HepG2 (cell line): Measurements from ENCODE around the gene PPP1R12B. TPM values are rescaled to one million over a fixed set of nuclear protein-coding genes. Genes with fewer than 3 reads are reported as not detected.
"Not testable (repeated sequence)": the region's sequence is repeated elsewhere in the genome, so short reads cannot be mapped to it uniquely, and the experiment has no call there.

Experiments used
- ATAC-seq: fragments of 200-7000 bp; cut with Tn5 transposase; 3 replicates; pipeline ENCODE4 v1.9.1; 2020; ENCODE audit warnings: mild to moderate bottlenecking, moderate library complexity
- BruUV-seq: library from RNA; stranded (reverse); fragments of 400-500 nt; replicated peaks from 2 replicates; lab custom pipeline; 2021; lab: Mats Ljungman, UMichigan
- CTCF ChIA-PET: fragments of 300-600 bp; formaldehyde crosslinking; extraction: SDS; loops from one replicate; lab custom pipeline; 2021; ENCODE audit warnings: low total read pairs, inconsistent platforms, low intra/inter-chr PET ratio; lab: Yijun Ruan, JAX
- POLR2A ChIA-PET: fragments of 350-600 bp; sonication (Branson Sonifier 250); formaldehyde crosslinking; loops from one replicate; lab custom pipeline; 2020; ENCODE audit warnings: antibody characterized with exemption, inconsistent platforms; lab: Yijun Ruan, JAX
- DNase-seq: peaks from one replicate; pipeline ENCODE4 v3.0.0-alpha.2; 2015; ENCODE audit warnings: low spot score
- FAIRE-seq: peaks from 3 replicates; lab custom pipeline; 2011; peaks lifted over from hg19 to GRCh38; lab: Jason Lieb, UNC
- H2AFZ ChIP-seq: one replicate; pipeline ENCODE4 v1.6.1; 2011; ENCODE audit warnings: low read length, inconsistent platforms
- H3K27ac ChIP-seq: fragments of 300-600 bp; 3 replicates; pipeline ENCODE4 v1.8.0; 2011; ENCODE audit warnings: mixed run types, mild to moderate bottlenecking, mixed read lengths, low read length, inconsistent platforms; ENCODE audit not compliant: insufficient read depth; ENCODE audit errors: extremely low read length
- H3K27me3 ChIP-seq, 2 experiments: fragments of 200-600 bp in 1 of 2; 2 replicates in 1 of 2; 3 replicates in 1 of 2; pipeline versions ENCODE4 v1.6.0 to v1.8.0; 2011; ENCODE audit warnings: low read length in 2 of 2, mild to moderate bottlenecking in 2 of 2, moderate library complexity in 2 of 2, inconsistent platforms in 1 of 2; ENCODE audit not compliant: insufficient read depth in 2 of 2, control insufficient read depth in 1 of 2
- H3K36me3 ChIP-seq, 2 experiments: fragments of 200-600 bp in 1 of 2; replicated peaks in 1 of 2; 2 replicates in 1 of 2; 3 replicates in 1 of 2; pipeline versions ENCODE4 v1.5.1 to v1.8.0; 2011; ENCODE audit warnings: low read length in 2 of 2, inconsistent platforms in 1 of 2; ENCODE audit not compliant: insufficient read depth in 2 of 2, control insufficient read depth in 1 of 2
- H3K4me1 ChIP-seq: 2 replicates; pipeline ENCODE4 v1.5.1; 2012; ENCODE audit warnings: low read length, inconsistent platforms; ENCODE audit not compliant: insufficient read depth
- H3K4me2 ChIP-seq: 2 replicates; pipeline ENCODE4 v1.6.0; 2011; ENCODE audit warnings: low read depth, low read length, inconsistent platforms
- H3K4me3 ChIP-seq, 3 experiments: fragments of 200-600 bp in 1 of 3; sonication (generic), shearing (Covaris generic) in 1 of 3; replicated peaks in 1 of 3; 2 replicates each; pipeline ENCODE4 v1.5.1; 2011 to 2016; ENCODE audit warnings: low read length in 3 of 3, inconsistent platforms in 2 of 3, low read depth in 2 of 3, mild to moderate bottlenecking in 2 of 3, control low read depth in 1 of 3, mixed read lengths in 1 of 3; ENCODE audit not compliant: insufficient read depth in 1 of 3
- H3K79me2 ChIP-seq: one replicate; pipeline ENCODE4 v1.6.1; 2011; ENCODE audit warnings: low read length, inconsistent platforms; ENCODE audit not compliant: insufficient read depth
- H3K9ac ChIP-seq: 2 replicates; pipeline ENCODE4 v1.6.0; 2011; ENCODE audit warnings: mild to moderate bottlenecking, low read depth, low read length, inconsistent platforms; ENCODE audit not compliant: insufficient read depth
- H3K9me3 ChIP-seq: 2 replicates; pipeline ENCODE4 v1.5.1; 2012; ENCODE audit warnings: mild to moderate bottlenecking, low read length
- H4K20me1 ChIP-seq: 2 replicates; pipeline ENCODE4 v1.6.0; 2011; ENCODE audit warnings: inconsistent platforms, mild to moderate bottlenecking, low read length, moderate library complexity; ENCODE audit not compliant: insufficient read depth
- ELF1 ChIP-seq: sonication (generic); formaldehyde crosslinking; IDR thresholded peaks from 2 replicates; pipeline ENCODE4 v1.4.0; 2020; ENCODE audit warnings: missing genetic modification reagents
- MEIS2 ChIP-seq: sonication (generic); formaldehyde crosslinking; IDR thresholded peaks from 2 replicates; pipeline ENCODE4 v1.9.0; 2021; ENCODE audit warnings: mild to moderate bottlenecking, missing genetic modification reagents
- ZNF230 ChIP-seq: sonication (generic); formaldehyde crosslinking; IDR thresholded peaks from 2 replicates; pipeline ENCODE4 v1.4.0; 2020; ENCODE audit warnings: mild to moderate bottlenecking, missing genetic modification reagents
- WGBS: methylation state at CpG from one replicate; pipeline ENCODE4 v1.1.6; 2017; ENCODE audit warnings: low lambda C conversion rate; 5-methylcytosine and 5-hydroxymethylcytosine counted together
- in situ Hi-C: cut with HindIII; loops from 2 replicates; pipeline ENCODE4 v1.10.0; 2017; ENCODE audit warnings: low pct_unique_long_range_greater_than_20kb; ENCODE audit not compliant: extremely low pct_ligation_motif_present
- intact Hi-C: fragments of 100-400 bp; cut with micrococcal nuclease; formaldehyde crosslinking; loops from one replicate; pipeline ENCODE4 v1.10.0; 2022; ENCODE audit not compliant: unreplicated experiment
- polyA plus RNA-seq, 8 experiments: library from polyadenylated mRNA; depleted of rRNA in 3 of 8; stranded (reverse) in 7 of 8; unstranded in 1 of 8; fragments of >200 nt; fragmentation: Illumina TruSeq in 4 of 8; extraction: Trizol in 4 of 8; gene quantifications; 2 replicates each; pipeline versions ENCODE4 v1.2.1 to v1.2.3, GENCODE V29; 2011 to 2016; ENCODE audit warnings: low read depth in 4 of 8, missing spikeins in 1 of 8, mixed read lengths in 1 of 8; ENCODE audit not compliant: insufficient read depth in 1 of 8
- total RNA-seq, 5 experiments: library from RNA; depleted of rRNA; stranded (reverse); fragments of >200 nt; fragmentation: Illumina TruSeq; extraction: Trizol; gene quantifications; 2 replicates each; pipeline ENCODE4 v1.2.3, GENCODE V29; 2016; ENCODE audit warnings: low read depth in 1 of 5

The PPP1R12B gene
- total and polyA plus RNA-seq, 2 of the 13 experiments (the other 11 are each of a cell fraction or from before 2014, with no cell fraction given): 12.0 to 13.6 TPM

DNA sequence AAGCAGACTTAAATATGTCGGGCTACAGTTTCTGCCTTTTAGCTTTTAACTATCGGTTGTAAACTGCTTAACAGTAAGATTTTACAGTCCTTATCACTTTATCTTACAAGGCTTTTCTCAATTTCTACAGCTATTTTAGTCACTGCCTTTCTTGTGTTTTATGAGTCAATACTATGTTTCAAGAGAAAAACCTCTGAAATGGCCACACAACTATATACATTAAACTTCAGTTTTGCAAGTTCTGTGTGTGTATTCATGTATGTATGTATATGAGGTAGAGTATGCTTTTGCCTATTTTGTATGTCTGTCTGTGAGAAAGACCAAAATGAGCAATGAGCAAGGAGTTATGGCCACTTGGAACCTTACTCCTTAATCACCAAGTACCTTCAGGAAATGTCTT is 191.9 kb downstream of the PPP1R12B start (continued):
- TF ChIP-seq MEIS2 (no peak), ELF1 (no peak), ZNF230 (CRISPR knock-in tag) (no peak)

DNA sequence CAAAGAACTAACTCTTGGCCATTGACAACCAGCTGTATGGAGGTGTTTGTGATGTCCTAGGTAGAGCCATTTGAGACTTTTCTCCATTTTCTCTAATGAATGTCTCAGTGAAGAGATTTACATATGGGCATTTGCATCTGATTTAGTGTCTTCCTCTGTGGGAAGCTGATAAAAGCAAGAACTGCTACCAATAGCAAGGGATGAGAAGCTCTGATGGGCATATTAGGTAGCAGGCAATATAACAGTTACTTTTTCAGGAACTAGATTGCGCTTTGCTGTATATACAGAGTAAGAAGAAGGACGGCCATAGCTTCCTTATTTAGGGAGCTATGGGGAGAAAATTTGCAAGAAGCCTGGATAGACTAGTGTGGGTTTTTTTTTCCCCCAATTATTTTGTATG is 192.4 kb downstream of the PPP1R12B start:
- BruUV-seq, H3K4me3 ChIP-seq, H3K4me2 ChIP-seq, POLR2A ChIA-PET, H2AFZ ChIP-seq, FAIRE-seq, intact Hi-C loops, H3K27ac ChIP-seq, CTCF ChIA-PET, ATAC-seq, H3K36me3 ChIP-seq, H3K9me3 ChIP-seq, in situ Hi-C loops, DNase-seq, H3K9ac ChIP-seq, H3K27me3 ChIP-seq, H3K79me2 ChIP-seq, H4K20me1 ChIP-seq: not testable (repeated sequence)
- WGBS: 86% methylated on average over 2 of the region's 2 CpGs
- peaks cover 17% of the 10 kb centered on the region for H3K4me1 ChIP-seq

DNA sequence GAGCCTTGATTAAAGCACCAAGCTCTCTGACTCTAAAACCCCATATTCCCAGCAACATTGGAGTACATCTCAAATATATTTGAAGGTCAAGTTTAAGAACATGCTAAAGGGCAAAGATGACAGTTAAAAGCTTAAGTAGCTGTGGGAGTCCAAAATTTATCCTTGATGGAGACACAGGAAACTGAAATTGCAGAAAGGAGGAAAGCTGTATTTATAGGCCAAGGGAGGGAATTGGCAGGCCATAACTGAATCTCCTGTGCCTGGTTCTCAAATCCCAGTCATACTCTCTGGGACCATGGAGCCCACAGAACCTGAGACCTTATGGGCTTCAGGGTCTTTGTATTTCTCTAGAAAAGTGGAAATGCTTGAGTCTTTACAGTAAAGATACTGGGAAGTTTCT is 193.9 kb downstream of the PPP1R12B start:
- BruUV-seq, POLR2A ChIA-PET, DNase-seq: not testable (repeated sequence)

DNA sequence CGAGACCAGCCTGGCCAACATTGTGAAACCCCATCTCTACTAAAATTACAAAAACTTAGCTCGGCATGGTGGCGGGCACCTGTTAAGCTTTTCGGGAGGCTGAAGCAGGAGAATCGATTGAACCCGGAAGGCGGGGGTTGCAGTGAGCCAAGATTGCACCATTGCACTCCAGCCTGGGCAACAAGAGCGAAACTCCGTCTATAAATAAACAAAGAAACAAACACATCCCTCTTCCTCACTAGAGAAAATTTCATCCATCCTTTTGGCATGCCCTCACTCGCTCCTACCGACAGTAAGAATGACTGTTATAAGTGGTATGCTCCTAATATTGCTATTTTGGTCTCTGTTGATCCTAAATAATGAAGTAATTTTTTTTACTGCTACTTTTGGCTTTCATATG is 195.0 kb downstream of the PPP1R12B start:
- 96% methylated on average over 11 of the region's 11 CpGs for WGBS
- not testable (repeated sequence) for DNase-seq

More for the DNA sequence above, 193.9 kb downstream of the PPP1R12B start:
- H3K4me3 ChIP-seq, FAIRE-seq, ATAC-seq, H3K36me3 ChIP-seq, intact Hi-C loops, H4K20me1 ChIP-seq, H2AFZ ChIP-seq, in situ Hi-C loops, H3K27me3 ChIP-seq, H3K4me2 ChIP-seq, H3K27ac ChIP-seq, H3K79me2 ChIP-seq, CTCF ChIA-PET, H3K9me3 ChIP-seq, H3K9ac ChIP-seq: not testable (repeated sequence)
- peaks cover 31% of the 10 kb centered on the region for H3K4me1 ChIP-seq

DNA sequence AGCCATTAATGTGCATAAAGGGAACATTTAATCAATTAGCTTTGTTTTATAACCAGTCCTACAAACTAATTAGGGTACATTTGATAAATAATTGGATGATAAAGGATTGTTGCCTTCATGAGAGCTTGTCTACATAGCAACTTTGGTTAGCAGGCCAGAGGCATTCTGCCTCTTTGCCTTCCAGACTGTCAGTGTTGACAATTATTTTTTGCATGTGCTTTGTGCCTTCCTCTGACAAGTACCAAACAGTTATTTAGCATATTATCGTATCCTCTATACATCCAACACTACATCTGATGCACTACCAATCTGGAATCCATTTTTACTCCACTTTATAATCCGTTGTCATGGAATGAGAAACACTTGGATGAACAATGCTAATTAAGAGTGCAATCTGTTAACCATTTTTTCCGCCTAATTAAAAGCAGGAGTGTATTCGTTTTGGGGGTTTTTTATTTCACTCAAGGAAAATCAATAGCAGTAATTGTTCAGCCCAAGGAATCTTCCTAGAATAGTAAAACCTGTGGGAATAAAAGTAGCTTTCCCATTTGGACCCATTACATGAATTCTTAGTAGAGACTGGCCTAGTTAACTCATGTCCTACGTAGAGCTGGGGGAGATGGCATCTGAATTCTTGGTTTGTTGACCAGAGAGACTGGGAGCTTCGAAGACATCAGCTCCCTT is 196.4 kb downstream of the PPP1R12B start:
- intact Hi-C loops, in situ Hi-C loops, ATAC-seq, H3K4me2 ChIP-seq, H4K20me1 ChIP-seq, H3K27ac ChIP-seq, H3K27me3 ChIP-seq, H3K9ac ChIP-seq, H3K36me3 ChIP-seq, POLR2A ChIA-PET, CTCF ChIA-PET, DNase-seq, H3K9me3 ChIP-seq, FAIRE-seq, BruUV-seq, H3K4me3 ChIP-seq, H2AFZ ChIP-seq, H3K79me2 ChIP-seq: not testable (repeated sequence)
- H3K4me1 ChIP-seq: peaks cover 13% of the 10 kb centered on the region
- WGBS: 97% methylated on average over 6 of the region's 6 CpGs

More for the DNA sequence above, 195.0 kb downstream of the PPP1R12B start:
- H2AFZ ChIP-seq, H3K79me2 ChIP-seq, BruUV-seq, intact Hi-C loops, H3K27ac ChIP-seq, FAIRE-seq, ATAC-seq, POLR2A ChIA-PET, H3K9me3 ChIP-seq, H3K4me2 ChIP-seq, in situ Hi-C loops, CTCF ChIA-PET, H3K9ac ChIP-seq, H3K27me3 ChIP-seq, H3K4me3 ChIP-seq, H4K20me1 ChIP-seq, H3K36me3 ChIP-seq: not testable (repeated sequence)
- peaks cover 24% of the 10 kb centered on the region for H3K4me1 ChIP-seq
